ENCODE measurements around the gene CMTM4.

- TF ChIP-seq CTCF (IDR thresholded peaks at IDR 0.05) = no peak
- no peak for TF ChIP-seq EZH2 (IDR thresholded peaks at IDR 0.05; ENCODE audit: borderline replicate concordance, insufficient read depth, low read depth, low read length, poor library complexity, severe bottlenecking)
Measured at GRCh38 chr16:66651474-66651765, 45.1 kb downstream of the CMTM4 start.

All from B cell (primary cell).